C4-2B (cell line): ENCODE results near the gene TMEM238L.

Experiments
- ZFX ChIP-seq: fragments of 450-650 bp; IDR thresholded peaks from 2 replicates; pipeline ENCODE4 v1.6.1; 2017
- TF ChIP-seq, protein P1 (sequence below): fragments of 450-650 bp; conservative IDR thresholded peaks from 2 replicates; pipeline ENCODE4 v1.5.1; 2017; ENCODE audit warnings: mild to moderate bottlenecking

GRCh38 chr17:10756619-10757018 is 47.3 kb downstream of the TMEM238L start:
- TF ChIP-seq, protein P1, sequence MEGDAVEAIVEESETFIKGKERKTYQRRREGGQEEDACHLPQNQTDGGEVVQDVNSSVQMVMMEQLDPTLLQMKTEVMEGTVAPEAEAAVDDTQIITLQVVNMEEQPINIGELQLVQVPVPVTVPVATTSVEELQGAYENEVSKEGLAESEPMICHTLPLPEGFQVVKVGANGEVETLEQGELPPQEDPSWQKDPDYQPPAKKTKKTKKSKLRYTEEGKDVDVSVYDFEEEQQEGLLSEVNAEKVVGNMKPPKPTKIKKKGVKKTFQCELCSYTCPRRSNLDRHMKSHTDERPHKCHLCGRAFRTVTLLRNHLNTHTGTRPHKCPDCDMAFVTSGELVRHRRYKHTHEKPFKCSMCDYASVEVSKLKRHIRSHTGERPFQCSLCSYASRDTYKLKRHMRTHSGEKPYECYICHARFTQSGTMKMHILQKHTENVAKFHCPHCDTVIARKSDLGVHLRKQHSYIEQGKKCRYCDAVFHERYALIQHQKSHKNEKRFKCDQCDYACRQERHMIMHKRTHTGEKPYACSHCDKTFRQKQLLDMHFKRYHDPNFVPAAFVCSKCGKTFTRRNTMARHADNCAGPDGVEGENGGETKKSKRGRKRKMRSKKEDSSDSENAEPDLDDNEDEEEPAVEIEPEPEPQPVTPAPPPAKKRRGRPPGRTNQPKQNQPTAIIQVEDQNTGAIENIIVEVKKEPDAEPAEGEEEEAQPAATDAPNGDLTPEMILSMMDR: no peak
- TF ChIP-seq ZFX: no peak
